HG03060 (cell line): Measurements from ENCODE around the gene ACAP3.

Experiments
- ATAC-seq: cut with Tn5 transposase; IDR thresholded peaks from one replicate; pipeline ENCODE4 v1.9.1; 2021; ENCODE audit warnings: low read depth, moderate number of reproducible peaks; ENCODE audit not compliant: unreplicated experiment

The ACAP3 gene

DNA sequence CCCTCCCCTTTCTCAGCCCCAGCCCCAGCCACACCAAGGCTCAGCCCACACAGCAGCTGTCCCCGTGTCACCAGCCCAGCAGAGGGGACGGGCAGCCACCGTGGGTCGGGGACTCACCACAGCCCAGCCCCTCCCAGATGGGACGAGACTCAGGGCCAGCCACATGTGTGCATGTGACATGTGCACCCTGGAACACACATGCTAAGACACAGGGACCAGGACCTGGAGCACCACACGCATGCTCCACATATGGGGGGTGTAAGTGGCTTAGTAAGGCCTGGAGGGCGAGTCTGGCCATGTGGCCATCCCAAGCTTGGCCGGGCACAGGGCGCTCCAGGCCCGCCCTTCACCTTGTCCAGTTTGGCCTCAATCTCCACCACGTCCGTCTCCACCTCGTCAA lies 4.0 kb downstream of the ACAP3 start:
- ATAC-seq = no peak

DNA sequence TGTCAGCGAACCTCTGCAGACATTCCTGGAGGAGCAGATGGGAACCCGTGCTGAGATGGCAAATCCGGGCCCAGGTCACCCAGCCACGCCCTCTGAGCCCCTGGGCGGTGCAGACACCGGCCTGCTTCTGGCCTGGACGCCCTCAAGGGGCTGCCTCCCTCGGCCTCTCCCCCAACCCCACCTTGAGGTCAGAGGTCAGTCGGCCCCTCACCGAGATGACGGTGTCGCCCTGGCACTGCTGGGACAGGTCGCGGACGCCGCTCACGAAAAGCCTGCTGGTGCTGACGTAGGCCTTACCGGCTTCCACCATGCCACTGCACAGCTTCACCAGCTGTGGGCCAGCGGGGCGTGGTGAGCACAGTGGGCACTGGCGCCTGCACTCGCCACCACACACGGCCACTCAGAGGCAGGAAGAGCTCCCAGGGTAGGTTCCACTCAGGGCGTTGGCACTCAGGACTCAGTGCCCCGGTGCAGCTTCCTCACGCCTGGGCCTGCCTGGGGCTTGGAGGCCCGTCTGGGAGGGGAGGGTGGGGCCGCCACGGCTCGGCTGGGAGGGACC lies 4.7 kb downstream of the ACAP3 start:
- no peak for ATAC-seq

DNA sequence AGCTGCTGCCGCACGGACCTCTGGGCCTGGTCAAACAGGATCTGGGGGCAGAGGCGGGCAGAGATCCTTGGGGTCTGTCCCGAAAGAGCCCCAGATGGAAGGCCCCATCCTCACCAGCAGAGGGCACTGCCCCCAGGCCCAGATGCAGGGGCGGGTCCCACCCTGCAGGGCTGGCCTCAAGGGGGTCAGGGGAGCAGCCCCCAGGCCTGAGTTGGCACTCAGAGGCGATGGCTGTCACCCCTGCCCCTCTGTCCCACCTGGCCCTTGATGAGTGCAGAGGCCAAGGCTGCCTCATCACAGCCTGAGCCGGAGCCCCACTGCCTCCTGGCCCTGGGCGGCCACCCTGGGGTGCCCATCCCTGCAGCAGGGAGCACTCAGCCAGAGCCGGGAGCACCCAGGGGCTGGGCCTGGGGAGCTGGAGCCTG lies 5.7 kb downstream of the ACAP3 start:
- no peak for ATAC-seq

DNA sequence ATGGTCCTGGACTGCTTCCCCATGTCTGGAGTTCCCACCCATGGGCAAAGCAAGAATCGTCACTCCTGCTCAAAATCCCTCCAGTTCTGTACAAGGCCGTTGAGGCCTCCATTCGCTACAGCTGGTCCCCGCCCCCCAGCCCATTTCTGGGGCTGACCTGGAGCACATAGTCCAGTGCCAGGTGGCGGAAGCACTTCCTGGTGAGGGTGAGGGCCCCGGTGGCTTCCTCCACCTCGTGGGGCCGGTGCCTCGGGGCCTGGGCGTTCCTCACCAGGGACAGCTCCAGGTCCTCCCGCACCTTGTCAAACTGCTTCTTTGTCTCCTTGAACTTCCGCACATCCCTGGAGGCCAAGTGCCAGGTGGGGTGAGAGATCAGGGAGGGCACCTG lies 7.4 kb downstream of the ACAP3 start:
- no peak for ATAC-seq

DNA sequence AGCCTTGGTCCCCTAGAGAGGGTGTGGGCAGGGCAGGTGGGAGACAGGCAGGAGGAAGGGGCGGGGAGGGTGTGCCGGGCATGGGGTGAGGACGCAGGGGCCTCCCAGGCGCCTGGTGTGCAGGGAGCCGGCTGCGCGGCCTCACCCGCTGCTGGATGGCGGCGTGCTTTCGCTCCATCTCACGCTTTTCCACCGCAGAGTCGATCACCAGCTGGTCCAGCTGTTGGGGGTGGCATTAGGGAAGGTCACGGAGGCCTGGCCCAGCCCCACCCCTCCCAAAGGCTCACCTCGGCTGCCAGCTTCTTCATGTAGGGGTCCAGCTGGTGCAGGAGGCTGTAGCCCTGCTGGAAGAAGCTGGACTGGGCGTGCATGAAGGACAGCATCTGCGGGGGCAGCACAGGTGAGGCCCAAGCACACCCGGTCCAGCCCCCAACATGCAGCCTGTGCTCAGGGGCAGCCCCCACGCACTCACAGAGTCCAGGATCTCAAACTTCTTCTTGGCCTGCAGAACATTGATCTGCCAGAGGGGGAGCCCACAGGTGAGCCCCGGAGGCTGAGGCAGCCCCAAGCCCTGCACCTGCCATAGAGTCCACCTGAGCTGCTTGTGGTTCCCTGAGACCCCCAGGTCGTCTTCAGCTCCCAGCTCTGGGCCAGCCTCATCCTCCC lies 7.9 kb downstream of the ACAP3 start:
- ATAC-seq = no peak

DNA sequence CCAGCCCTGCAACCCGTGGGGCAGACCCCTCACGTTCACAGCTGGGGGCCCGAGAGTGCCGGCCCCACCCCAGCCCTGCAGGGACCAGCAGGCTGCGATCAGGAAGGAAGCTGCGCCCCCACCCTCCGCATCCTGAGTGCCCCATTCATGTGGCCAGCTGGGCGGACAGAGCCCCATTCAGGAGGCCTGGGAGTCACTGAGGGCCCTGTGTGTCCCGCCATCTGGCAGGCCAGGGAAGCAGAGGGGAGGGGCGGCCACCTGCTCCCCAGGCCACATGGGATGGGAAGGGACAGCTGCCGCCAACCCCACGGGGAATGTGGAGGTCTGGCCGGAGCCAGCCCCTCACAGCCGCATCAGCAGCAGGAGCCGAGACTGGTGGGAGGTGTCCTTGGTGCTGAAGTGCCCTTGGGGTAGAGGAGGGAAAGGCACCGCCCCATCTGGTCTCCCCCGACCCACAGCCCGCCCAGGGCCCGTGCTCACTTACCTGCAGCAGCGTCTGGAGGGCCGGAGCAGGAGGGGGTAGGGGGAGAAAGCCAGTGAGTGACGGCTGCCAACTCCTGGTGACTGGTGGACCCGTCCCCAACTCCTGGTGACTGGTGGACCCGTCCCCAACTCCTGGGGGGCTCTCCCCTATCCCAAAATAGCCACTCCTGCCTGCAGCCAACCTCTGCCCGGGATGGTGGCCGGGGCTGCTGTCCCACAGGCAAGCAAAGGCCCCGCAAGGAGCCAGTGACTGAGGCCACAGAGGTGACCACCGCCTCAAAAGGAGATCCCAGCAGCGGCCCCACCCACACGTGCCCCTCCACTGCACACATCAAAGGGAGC lies 8.7 kb downstream of the ACAP3 start:
- no peak for ATAC-seq

DNA sequence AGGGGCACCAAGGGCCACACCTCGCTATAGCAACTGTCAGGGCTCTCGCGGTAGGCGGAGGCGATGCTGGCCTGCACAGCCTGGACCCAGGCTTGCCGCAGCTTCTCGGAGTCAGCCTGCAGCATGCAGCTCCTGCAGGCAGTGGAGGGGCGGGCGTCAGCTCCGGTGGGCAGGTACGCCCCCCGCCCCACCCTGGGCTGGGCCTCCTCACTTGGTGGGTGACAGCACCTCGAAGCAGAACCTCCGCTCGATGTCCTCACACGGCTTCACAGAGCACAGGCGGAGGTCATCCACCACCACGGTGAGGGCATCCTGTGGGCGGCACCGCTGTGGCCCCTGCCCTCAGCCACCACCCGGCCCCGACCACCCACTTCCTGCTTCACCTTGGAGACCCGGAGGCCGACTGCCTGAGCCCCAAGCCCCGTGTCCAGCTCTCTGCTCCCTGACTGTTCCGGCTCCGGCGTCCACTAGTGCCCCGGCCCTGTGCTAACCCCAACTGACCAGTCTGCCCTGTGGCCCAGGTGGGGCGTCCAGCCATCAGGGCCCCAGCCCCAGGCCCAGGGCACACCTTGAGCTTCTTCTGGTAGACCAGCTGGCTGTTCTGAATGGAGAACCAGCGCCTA lies 9.8 kb downstream of the ACAP3 start:
- no peak for ATAC-seq

DNA sequence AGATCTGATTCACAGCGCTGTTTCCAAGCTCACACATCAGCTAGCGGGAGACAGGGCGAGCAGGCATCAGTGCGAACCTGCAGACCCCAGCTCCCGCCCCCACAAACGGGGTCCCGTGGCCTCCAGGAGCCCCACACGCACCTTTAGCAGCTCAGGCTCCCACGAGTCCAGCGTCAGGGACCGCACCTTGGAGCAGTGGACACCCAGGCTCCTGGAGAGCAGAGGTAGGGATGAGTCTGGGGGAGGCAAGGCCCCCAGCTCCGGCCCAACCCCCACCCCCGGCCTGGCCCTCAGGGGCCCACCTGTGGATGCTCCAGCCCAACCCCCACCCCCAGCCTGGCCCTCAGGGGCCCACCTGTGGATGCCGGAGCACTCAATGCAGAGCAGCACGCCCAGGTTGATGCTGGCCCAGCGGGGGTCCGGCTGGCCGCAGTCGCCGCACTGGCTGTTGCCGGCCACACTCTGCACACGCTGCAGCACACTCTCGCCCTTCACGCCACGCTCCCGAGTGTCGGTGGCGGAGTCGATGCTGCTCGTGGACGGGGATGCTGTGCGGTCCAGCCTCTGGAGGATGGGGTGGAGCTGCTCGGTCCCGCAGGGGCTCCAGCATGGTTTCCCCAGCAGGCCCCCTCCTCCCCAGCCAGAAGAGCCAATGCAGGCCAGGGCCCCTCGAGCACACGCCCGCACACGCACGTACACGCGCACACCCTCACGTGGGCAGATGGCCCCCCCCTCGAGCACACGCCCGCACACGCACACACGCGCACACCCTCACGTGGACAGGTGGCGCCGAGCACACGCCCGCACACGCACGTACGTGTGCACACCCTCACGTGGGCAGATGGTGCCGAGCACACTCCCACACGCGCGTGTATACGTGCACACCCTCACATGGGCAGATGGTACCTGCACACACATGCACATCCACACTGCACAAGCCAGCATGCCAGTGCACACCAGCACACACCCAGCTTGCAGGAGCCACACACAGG lies 11.4 kb downstream of the ACAP3 start:
- ATAC-seq = no peak

DNA sequence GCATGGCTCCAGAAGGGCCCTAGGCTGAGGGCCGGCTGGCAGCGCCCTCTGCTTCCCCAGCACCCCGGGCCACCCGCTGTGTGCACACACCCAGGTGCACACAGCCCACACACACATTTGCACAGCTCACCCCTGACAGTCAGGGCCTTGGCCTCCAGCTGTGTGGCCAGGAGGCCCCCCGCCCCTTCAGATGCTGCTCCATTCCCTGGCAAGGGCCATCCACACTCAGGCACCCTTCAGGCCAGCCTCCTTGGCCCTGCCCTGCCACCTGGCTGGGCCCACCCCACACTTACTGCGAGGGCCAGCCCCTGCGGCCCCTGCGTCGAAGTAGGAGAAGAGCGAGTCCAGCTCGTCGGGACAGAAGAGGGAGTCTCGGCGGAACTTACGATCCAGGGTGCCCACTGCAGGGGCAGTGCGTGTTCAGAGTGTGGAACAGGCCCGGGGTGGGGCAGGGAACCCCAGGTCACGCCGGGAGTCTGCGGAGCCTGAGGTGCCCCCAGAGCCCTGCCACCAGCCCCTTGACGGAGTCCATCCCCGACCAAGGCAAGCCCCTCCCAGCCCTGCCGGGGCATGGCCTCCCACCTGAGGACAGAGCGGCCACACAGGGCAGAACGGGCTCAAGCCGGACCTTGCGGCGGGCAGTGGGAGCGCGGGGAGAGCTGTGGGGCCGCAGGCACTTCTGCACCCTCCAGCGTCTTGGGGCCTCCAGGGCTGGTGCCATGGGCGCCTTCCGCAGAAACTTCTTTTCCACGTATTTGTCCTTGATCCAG lies 12.4 kb downstream of the ACAP3 start:
- ATAC-seq = no peak

DNA sequence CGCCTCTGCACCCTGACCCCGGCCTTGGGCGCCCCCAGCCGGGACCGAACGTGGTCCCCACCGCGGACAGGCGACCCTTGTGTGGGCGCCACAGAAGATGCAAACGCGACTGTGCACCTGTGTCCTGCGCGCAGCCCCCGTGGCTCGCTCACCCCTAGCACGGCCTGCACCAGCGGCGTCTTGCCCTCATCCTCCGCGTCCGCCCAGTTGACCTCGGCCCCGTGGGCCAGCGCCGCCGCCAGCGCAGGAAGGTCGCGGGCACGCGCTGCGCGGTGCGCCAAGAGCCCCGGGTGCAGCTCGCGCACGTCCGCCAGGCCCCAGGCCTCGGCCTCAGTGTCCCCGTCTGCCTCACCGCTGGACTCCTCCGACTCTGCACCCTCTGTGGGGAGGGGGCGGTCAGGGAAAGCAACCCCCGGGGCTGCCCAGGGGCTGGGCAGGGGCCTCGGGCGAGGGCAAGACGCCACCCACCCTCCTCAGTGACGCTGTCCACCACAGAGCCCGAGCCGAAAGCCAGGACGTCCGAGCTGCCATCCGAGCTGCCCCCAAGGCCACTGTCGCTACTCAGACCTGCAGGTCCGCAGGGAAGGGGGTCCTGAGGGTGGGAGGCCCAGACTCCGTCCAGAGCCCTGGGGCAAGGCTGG lies 13.4 kb downstream of the ACAP3 start:
- ATAC-seq = no peak

DNA sequence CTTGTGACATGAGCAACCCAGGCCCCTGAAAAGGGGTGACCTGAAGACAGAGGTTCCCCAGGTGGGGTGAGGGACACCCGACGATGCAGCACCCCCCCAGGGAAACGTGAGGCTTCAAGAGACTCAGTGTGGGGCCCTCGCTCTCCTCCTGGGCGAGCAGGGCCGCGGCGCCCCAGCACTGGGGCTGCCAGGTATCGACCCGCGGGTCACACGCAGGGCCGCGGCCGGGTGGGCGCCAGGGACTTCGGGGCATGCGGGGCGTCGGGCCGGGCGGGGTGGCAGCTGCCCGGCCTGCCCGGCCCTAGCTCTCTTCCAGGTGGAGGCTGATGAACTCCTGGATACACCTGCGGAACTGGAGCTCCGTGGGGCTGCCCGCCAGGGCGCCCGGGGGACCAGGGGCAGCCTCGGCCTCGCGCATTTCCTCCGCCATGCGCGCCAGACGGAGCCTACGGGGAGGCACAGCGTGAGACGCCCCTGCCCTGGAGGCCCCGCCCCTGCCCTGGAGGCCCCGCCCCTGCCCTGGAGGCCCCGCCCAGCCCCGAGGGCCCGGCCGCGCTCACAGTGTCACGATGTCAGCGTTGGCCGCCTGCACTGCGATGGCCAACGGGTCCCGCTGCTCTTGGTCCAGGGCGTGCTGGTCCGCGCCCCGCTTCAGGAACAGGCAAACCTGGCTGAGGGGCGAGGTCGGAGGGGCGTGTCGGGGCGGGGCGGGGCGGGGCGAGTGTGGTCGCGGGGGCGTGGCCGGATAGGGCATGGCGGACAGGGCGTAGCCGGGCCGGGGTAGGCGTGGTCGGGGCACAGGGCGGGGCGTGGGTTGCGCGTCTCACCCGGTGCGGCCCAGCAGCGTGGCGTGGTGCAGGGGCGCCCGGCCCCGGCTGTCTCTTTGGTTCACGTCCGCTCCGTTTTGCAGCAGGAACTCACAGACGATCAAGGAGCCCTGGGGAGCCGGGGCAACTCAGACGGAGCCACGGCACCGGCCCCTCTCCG lies 14.2 kb downstream of the ACAP3 start:
- ATAC-seq = no peak

DNA sequence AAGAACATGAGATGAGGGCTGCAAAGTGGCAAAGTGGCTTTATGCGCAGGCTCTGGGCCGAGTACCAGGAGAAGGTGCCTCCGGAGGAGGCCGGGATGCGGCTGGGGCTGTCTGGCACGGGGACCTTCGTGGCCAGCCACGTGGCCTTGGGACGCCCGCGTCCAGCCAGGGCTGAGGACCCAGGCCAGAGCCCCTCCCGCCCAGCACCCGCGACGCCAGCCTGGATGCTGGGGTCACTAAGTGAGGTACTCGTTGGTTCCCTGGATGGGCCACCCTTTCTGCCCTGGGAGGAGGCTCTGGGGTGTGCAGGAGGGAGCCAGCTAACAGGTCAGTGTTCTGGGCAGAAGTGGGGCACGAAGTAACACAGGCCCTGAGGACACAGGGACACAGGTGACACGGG lies 14.9 kb downstream of the ACAP3 start:
- ATAC-seq = no peak

DNA sequence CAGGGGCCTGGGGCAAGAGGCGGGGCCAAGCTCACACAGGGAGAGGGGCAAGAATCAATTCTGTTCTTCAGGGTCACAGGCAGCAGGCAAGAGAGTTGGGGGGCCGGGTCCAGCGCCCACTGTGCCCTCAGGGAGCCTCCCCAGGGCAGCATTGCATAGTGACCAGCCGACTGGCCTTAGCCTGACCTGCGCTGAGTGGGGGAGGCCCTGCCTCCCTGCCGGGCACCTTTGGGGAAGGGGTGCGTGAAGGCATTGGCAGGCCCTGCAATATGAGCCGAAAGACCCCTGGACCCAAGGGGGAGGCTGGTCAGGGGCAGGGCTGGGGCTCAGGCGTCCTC lies 15.3 kb downstream of the ACAP3 start:
- no peak for ATAC-seq

DNA sequence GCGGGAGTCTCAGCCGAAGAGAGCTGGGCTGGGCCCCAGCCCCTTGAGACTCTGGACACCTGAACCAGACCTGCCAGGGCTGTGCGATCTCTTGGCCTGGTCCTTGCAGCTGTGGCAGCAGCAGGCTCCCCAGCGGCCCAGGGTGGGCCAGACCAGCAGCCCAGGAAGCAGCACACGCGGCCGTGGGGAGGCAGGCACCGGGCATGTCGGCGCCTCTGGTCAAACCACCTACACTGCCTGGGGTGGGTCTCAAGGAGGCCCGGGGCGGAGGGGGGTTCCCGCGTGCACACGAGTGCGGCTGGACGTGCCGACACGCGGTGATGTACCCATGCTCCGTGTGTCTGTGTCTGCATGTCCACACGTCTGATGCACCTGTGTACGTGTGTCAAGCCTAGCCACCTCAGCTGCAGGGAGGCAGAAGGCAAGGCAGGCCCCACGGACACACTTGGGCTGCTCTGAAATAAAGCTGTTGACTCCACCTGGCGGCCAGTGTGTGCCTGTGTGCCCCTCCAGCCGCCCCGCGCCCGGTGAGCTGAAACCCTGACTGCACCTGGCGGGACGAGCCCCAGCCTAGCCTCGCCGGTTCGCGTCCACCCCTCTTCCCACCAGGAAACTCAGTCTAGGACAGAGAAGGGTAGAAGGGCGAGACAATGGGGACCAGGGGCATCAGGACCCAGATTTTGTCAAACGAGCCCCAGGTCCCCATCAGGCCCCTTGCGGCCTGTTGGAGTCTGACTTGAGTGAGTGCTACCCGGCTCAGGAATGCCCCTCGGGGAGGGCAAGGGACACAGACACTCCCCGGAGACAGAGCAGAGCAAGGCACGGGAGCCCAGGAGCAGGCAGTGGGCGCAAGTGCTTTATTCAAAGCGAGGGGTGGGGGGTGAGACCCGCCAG lies 15.9 kb downstream of the ACAP3 start:
- no peak for ATAC-seq

DNA sequence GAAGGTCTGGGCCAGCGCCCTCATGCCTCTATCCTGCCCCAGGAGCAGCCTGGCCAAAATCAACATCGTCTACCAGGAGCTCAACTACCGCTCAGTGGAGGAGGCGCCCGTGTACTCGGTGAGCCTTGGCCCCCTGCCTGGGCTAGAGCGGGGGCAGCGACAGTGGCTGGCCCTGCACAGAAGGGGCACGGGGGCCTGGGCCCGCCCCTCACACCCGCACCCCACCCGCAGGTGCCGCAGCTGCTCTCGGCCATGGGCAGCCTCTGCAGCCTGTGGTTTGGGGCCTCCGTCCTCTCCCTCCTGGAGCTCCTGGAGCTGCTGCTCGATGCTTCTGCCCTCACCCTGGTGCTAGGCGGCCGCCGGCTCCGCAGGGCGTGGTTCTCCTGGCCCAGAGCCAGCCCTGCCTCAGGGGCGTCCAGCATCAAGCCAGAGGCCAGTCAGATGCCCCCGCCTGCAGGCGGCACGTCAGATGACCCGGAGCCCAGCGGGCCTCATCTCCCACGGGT lies 16.7 kb downstream of the ACAP3 start:
- no peak for ATAC-seq

DNA sequence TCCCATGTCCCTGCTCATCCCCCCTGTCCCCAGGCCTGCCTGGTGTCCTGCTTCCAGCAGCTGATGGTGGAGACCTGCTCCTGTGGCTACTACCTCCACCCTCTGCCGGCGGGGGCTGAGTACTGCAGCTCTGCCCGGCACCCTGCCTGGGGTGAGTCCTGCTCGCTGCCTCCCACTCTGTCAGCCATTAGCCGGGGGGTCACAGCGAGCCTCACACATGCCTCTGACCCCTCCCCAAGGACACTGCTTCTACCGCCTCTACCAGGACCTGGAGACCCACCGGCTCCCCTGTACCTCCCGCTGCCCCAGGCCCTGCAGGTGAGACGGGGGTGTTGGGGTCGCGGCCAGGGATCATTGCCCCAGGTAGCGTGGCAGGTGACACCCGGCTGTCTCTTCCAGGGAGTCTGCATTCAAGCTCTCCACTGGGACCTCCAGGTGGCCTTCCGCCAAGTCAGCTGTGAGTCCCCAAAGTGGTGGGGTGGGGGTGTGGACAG lies 17.4 kb downstream of the ACAP3 start:
- ATAC-seq = no peak
